ENCODE results near the gene CTNNA3.

Gene CTNNA3

DNA sequence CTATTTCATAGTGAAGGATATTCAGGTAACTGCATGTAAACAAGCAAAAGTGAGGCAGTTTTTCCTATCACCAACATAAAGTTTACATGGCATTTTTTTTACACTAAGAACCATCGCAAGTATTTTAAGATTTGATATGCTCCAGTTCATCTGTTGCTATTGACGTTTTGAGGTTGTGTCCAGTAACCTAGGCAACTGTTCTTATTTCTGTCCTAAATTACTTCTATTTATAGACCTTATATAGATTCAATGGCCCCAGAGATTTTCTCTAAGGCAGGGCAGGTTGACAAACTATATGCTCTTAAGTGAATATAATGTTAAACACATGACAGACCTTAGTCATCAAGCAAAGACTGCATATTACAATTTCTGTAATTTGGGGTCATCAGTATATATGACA lies 1600.4 kb downstream of the CTNNA3 start:
- WGBS, 2 experiments (ENCODE audit: insufficient coverage in 2 of 2): 92% methylated on average over 2 of the region's 2 CpGs; no CpG with 5 or more reads in 1 of the 2 experiments

GRCh38 chr10:66085906-66086305 lies 1610.1 kb downstream of the CTNNA3 start:
- no peaks in the 10 kb centered on the region for H3K36me3 ChIP-seq (ENCODE audit: control insufficient read depth, insufficient read depth, low read length)
- H3K9me3 ChIP-seq (ENCODE audit: control insufficient read depth, low read length): no peaks in the 10 kb centered on the region
- peaks cover 4% of the 10 kb centered on the region for H3K4me1 ChIP-seq (ENCODE audit: control insufficient read depth, insufficient read depth, low read length, poor library complexity, severe bottlenecking)
- no peak overlapping the region for H3K4me3 ChIP-seq (ENCODE audit: extremely low read depth, insufficient read depth, low read length, poor library complexity, severe bottlenecking)
- H3K27ac ChIP-seq (ENCODE audit: low read depth, low read length, severe bottlenecking): no peak overlapping the region
- WGBS, 2 experiments (ENCODE audit: insufficient coverage in 2 of 2): 88% methylated on average over 1 of the region's 1 CpG; no CpG with 5 or more reads in 1 of the 2 experiments

More for the DNA sequence above, 1600.4 kb downstream of the CTNNA3 start:
- Histone ChIP-seq H3K36me3 (ENCODE audit: control insufficient read depth, insufficient read depth, low read length) (no peaks in the 10 kb centered on the region), H3K9me3 (ENCODE audit: control insufficient read depth, low read length) (no peaks in the 10 kb centered on the region), H3K27ac (ENCODE audit: low read depth, low read length, severe bottlenecking) (no peak overlapping the region), H3K4me1 (ENCODE audit: control insufficient read depth, insufficient read depth, low read length, poor library complexity, severe bottlenecking) (no peaks in the 10 kb centered on the region), H3K4me3 (ENCODE audit: extremely low read depth, insufficient read depth, low read length, poor library complexity, severe bottlenecking) (no peak overlapping the region)

GRCh38 chr10:66071907-66072306 lies 1624.1 kb downstream of the CTNNA3 start:
- Histone ChIP-seq H3K4me3 (ENCODE audit: extremely low read depth, insufficient read depth, low read length, poor library complexity, severe bottlenecking) (no peak overlapping the region), H3K4me1 (ENCODE audit: control insufficient read depth, insufficient read depth, low read length, poor library complexity, severe bottlenecking) (no peaks in the 10 kb centered on the region), H3K36me3 (ENCODE audit: control insufficient read depth, insufficient read depth, low read length) (no peaks in the 10 kb centered on the region), H3K9me3 (ENCODE audit: control insufficient read depth, low read length) (no peaks in the 10 kb centered on the region), H3K27ac (ENCODE audit: low read depth, low read length, severe bottlenecking) (no peak overlapping the region)
- WGBS, 2 experiments (ENCODE audit: insufficient coverage in 2 of 2): no CpG with 5 or more reads among the region's 2 CpGs

DNA sequence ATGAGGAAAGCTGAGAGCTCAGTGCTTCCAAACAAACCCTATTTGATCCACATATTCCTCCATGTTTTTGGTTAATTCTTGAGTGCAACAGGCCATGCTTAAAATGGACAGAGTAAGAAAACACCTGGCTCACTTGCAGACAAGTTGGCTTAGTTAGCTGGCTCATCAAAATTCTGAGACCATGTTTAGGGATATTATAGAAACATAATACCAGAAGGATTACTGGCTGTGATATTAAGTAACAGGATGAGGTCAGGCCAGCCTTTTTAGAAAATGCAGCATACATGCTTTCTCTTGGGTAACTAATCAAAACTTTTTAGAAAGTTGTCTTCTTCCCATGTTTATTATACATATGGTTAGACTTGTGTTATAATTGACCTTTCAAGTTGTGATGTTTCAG lies 1637.4 kb downstream of the CTNNA3 start:
- Histone ChIP-seq H3K9me3 (ENCODE audit: control insufficient read depth, low read length) (no peaks in the 10 kb centered on the region), H3K36me3 (ENCODE audit: control insufficient read depth, insufficient read depth, low read length) (no peaks in the 10 kb centered on the region), H3K4me3 (ENCODE audit: extremely low read depth, insufficient read depth, low read length, poor library complexity, severe bottlenecking) (no peak overlapping the region), H3K4me1 (ENCODE audit: control insufficient read depth, insufficient read depth, low read length, poor library complexity, severe bottlenecking) (no peaks in the 10 kb centered on the region), H3K27ac (ENCODE audit: low read depth, low read length, severe bottlenecking) (no peak overlapping the region)

- Histone ChIP-seq H3K4me1 (ENCODE audit: control insufficient read depth, insufficient read depth, low read length, poor library complexity, severe bottlenecking) (no peaks in the 10 kb centered on the region), H3K27ac (ENCODE audit: low read depth, low read length, severe bottlenecking) (no peak overlapping the region), H3K9me3 (ENCODE audit: control insufficient read depth, low read length) (peaks cover 4% of the 10 kb centered on the region), H3K4me3 (ENCODE audit: extremely low read depth, insufficient read depth, low read length, poor library complexity, severe bottlenecking) (no peak overlapping the region), H3K36me3 (ENCODE audit: control insufficient read depth, insufficient read depth, low read length) (no peaks in the 10 kb centered on the region)
- WGBS, 2 experiments (ENCODE audit: insufficient coverage in 2 of 2): 85% methylated on average over 2 of the region's 3 CpGs; no CpG with 5 or more reads in 1 of the 2 experiments
Measured at GRCh38 chr10:66049335-66049734, 1646.7 kb downstream of the CTNNA3 start.

- H3K4me3 ChIP-seq (ENCODE audit: extremely low read depth, insufficient read depth, low read length, poor library complexity, severe bottlenecking): no peak overlapping the region
- H3K4me1 ChIP-seq (ENCODE audit: control insufficient read depth, insufficient read depth, low read length, poor library complexity, severe bottlenecking): no peaks in the 10 kb centered on the region
- no CpG with 5 or more reads among the region's 1 CpG for WGBS, 2 experiments (ENCODE audit: insufficient coverage in 2 of 2)
- H3K36me3 ChIP-seq (ENCODE audit: control insufficient read depth, insufficient read depth, low read length): no peaks in the 10 kb centered on the region
- peaks cover 4% of the 10 kb centered on the region for H3K9me3 ChIP-seq (ENCODE audit: control insufficient read depth, low read length)
- H3K27ac ChIP-seq (ENCODE audit: low read depth, low read length, severe bottlenecking): no peak overlapping the region
Measured at GRCh38 chr10:66045859-66046258, 1650.1 kb downstream of the CTNNA3 start.

DNA sequence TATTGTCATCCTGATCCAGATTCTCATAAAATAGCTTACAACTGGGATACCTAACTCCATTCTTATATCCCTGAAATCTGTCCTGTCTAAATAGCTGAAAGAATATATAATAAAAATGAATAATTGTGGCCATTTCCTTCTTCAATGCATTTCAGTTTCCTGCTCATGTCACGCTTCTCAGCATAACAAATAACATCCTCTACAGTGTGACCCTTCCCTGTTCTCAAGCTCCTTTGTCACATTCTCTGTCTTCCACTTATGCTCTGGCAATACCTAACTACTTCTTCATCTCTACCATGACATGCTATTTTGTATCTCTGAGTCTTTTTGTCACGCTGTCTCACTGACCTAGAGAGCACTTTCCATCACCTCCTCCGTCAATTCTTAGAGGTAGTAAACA lies 1654.2 kb downstream of the CTNNA3 start:
- H3K4me1 ChIP-seq (ENCODE audit: control insufficient read depth, insufficient read depth, low read length, poor library complexity, severe bottlenecking): no peaks in the 10 kb centered on the region
- H3K4me3 ChIP-seq (ENCODE audit: extremely low read depth, insufficient read depth, low read length, poor library complexity, severe bottlenecking): no peak overlapping the region
- H3K27ac ChIP-seq (ENCODE audit: low read depth, low read length, severe bottlenecking): no peak overlapping the region
- WGBS, 2 experiments (ENCODE audit: insufficient coverage in 2 of 2): 90 to 100% methylated on average over 2 to 3 of the region's 3 CpGs
- H3K36me3 ChIP-seq (ENCODE audit: control insufficient read depth, insufficient read depth, low read length): no peaks in the 10 kb centered on the region
- H3K9me3 ChIP-seq (ENCODE audit: control insufficient read depth, low read length): no peaks in the 10 kb centered on the region

DNA sequence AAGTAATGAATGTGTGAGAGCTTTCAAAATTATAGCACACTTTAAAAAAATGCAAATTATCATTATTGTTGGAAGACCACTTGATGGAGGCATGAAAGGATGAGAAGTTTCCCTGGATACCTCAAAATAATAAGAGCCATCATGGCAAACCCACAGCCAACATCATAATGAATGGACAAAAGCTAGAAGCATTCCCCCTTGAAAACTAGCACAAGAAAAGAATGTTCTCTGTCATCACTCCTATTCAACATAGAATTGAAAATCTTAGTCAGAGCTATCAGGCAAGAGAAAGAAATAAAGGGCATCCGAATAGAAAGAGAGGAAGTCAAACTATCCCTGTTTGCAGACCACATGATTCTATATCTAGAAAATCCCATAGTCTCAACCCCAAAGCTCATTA lies 1657.4 kb downstream of the CTNNA3 start:
- Histone ChIP-seq H3K4me3 (ENCODE audit: extremely low read depth, insufficient read depth, low read length, poor library complexity, severe bottlenecking) (no peak overlapping the region), H3K36me3 (ENCODE audit: control insufficient read depth, insufficient read depth, low read length) (no peaks in the 10 kb centered on the region), H3K4me1 (ENCODE audit: control insufficient read depth, insufficient read depth, low read length, poor library complexity, severe bottlenecking) (no peaks in the 10 kb centered on the region), H3K9me3 (ENCODE audit: control insufficient read depth, low read length) (no peaks in the 10 kb centered on the region), H3K27ac (ENCODE audit: low read depth, low read length, severe bottlenecking) (no peak overlapping the region)
- 100% methylated on average over 1 of the region's 1 CpG; no CpG with 5 or more reads in 1 of the 2 experiments for WGBS, 2 experiments (ENCODE audit: insufficient coverage in 2 of 2)

DNA sequence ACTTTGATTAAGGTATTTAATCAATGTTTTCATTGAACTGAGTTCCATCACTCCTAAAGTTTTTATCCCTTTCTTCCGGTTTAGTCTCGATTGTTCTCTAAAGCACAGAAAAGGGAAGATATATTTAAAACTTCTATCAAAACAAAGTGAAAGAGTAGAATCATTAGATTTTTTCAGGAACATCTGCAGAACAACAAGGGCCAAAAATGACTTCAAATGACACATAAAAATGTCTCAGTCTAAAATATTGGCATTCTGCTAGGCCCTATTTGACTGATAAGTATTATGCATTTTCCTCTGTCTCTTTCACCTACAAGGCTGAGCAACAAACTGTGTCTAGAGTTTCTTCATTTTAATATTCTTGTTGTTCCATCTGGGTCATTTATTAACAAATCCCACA lies 1669.7 kb downstream of the CTNNA3 start:
- Histone ChIP-seq H3K27ac (ENCODE audit: low read depth, low read length, severe bottlenecking) (no peak overlapping the region), H3K9me3 (ENCODE audit: control insufficient read depth, low read length) (no peaks in the 10 kb centered on the region), H3K4me1 (ENCODE audit: control insufficient read depth, insufficient read depth, low read length, poor library complexity, severe bottlenecking) (no peaks in the 10 kb centered on the region), H3K4me3 (ENCODE audit: extremely low read depth, insufficient read depth, low read length, poor library complexity, severe bottlenecking) (no peak overlapping the region), H3K36me3 (ENCODE audit: control insufficient read depth, insufficient read depth, low read length) (no peaks in the 10 kb centered on the region)
- WGBS, 2 experiments (ENCODE audit: insufficient coverage in 2 of 2): no CpG with 5 or more reads among the region's 2 CpGs

GRCh38 chr10:66025186-66025585 lies 1670.8 kb downstream of the CTNNA3 start:
- H3K4me3 ChIP-seq (ENCODE audit: extremely low read depth, insufficient read depth, low read length, poor library complexity, severe bottlenecking): no peak overlapping the region
- H3K9me3 ChIP-seq (ENCODE audit: control insufficient read depth, low read length): no peaks in the 10 kb centered on the region
- no peak overlapping the region for H3K27ac ChIP-seq (ENCODE audit: low read depth, low read length, severe bottlenecking)
- no peaks in the 10 kb centered on the region for H3K36me3 ChIP-seq (ENCODE audit: control insufficient read depth, insufficient read depth, low read length)
- H3K4me1 ChIP-seq (ENCODE audit: control insufficient read depth, insufficient read depth, low read length, poor library complexity, severe bottlenecking): no peaks in the 10 kb centered on the region

GRCh38 chr10:66021423-66021822 lies 1674.6 kb downstream of the CTNNA3 start:
- no CpG with 5 or more reads among the region's 2 CpGs for WGBS, 2 experiments (ENCODE audit: insufficient coverage in 2 of 2)
- Histone ChIP-seq H3K9me3 (ENCODE audit: control insufficient read depth, low read length) (no peaks in the 10 kb centered on the region), H3K36me3 (ENCODE audit: control insufficient read depth, insufficient read depth, low read length) (no peaks in the 10 kb centered on the region), H3K4me3 (ENCODE audit: extremely low read depth, insufficient read depth, low read length, poor library complexity, severe bottlenecking) (no peak overlapping the region), H3K4me1 (ENCODE audit: control insufficient read depth, insufficient read depth, low read length, poor library complexity, severe bottlenecking) (no peaks in the 10 kb centered on the region), H3K27ac (ENCODE audit: low read depth, low read length, severe bottlenecking) (no peak overlapping the region)

DNA sequence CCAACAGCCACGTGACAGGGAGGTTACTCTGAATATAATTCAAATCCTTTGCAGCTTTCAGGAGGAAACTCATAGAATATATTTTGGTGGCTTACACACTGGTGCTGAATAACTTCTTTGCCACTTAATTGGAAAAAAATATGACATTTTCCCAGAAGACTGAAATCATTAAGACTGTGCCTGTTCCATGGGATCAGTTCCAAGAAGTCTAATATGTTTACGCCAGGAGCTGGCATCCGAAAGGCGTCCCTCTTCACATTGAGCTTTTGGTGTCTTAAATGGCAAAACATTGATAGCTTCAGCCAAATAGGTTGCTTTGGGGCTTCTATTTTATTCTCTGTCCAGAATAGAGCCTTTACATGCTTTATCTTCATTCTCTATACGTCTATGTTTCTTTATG lies 1687.8 kb downstream of the CTNNA3 start:
- Histone ChIP-seq H3K27ac (ENCODE audit: low read depth, low read length, severe bottlenecking) (no peak overlapping the region), H3K9me3 (ENCODE audit: control insufficient read depth, low read length) (no peaks in the 10 kb centered on the region), H3K4me1 (ENCODE audit: control insufficient read depth, insufficient read depth, low read length, poor library complexity, severe bottlenecking) (no peaks in the 10 kb centered on the region), H3K36me3 (ENCODE audit: control insufficient read depth, insufficient read depth, low read length) (no peaks in the 10 kb centered on the region), H3K4me3 (ENCODE audit: extremely low read depth, insufficient read depth, low read length, poor library complexity, severe bottlenecking) (no peak overlapping the region)
- WGBS, 2 experiments (ENCODE audit: insufficient coverage in 2 of 2): 78 to 100% methylated on average over 4 of the region's 5 CpGs

Data from mesodermal cell (in vitro differentiated cells).